Parathyroid adenoma (tissue), 2 donors: ENCODE measurements around the gene CTNND2.
"Not testable (repeated sequence)": the region's sequence is repeated elsewhere in the genome, so short reads cannot be mapped to it uniquely, and the experiment has no call there.

ENCODE experiments used
- H2AFZ ChIP-seq: fragments of 300-600 bp; sonication (generic); one replicate; pipeline ENCODE4 v1.7.0; 2017; ENCODE audit warnings: antibody characterized with exemption, mild to moderate bottlenecking
- H3K27ac ChIP-seq: fragments of 300-600 bp; sonication (generic); one replicate; pipeline ENCODE4 v1.7.0; 2017
- H3K27me3 ChIP-seq: fragments of 300-600 bp; sonication (generic); one replicate; pipeline ENCODE4 v1.7.0; 2017; ENCODE audit warnings: low read length; ENCODE audit not compliant: control insufficient read depth, insufficient read depth
- H3K36me3 ChIP-seq: fragments of 300-600 bp; sonication (generic); one replicate; pipeline ENCODE4 v1.7.0; 2017; ENCODE audit warnings: low read length; ENCODE audit not compliant: control insufficient read depth, insufficient read depth
- H3K4me1 ChIP-seq: fragments of 300-600 bp; sonication (generic); one replicate; pipeline ENCODE4 v1.7.0; 2017; ENCODE audit warnings: control low read depth
- H3K4me2 ChIP-seq: fragments of 300-600 bp; sonication (generic); one replicate; pipeline ENCODE4 v1.7.0; 2017; ENCODE audit warnings: low read length
- H3K4me3 ChIP-seq: fragments of 300-600 bp; sonication (generic); one replicate; pipeline ENCODE4 v1.7.0; 2017; ENCODE audit warnings: low read depth, low read length
- H3K79me2 ChIP-seq: fragments of 300-600 bp; sonication (generic); one replicate; pipeline ENCODE4 v1.7.0; 2017; ENCODE audit warnings: control low read depth
- H3K9ac ChIP-seq: fragments of 300-600 bp; sonication (generic); one replicate; pipeline ENCODE4 v1.7.0; 2017; ENCODE audit warnings: mild to moderate bottlenecking
- H3K9me3 ChIP-seq: fragments of 300-600 bp; sonication (generic); one replicate; pipeline ENCODE4 v1.7.0; 2017; ENCODE audit warnings: low read length; ENCODE audit not compliant: control insufficient read depth
- CTCF ChIP-seq: fragments of 300-600 bp; sonication (generic); IDR thresholded peaks from one replicate; pipeline ENCODE4 v1.7.0; 2017; ENCODE audit warnings: antibody characterized with exemption, mild to moderate bottlenecking
- donor health status: primary hyperparathyroidism.

Gene CTNND2

GRCh38 chr5:11072076-11072475 is 832.2 kb downstream of the CTNND2 start:
- no peaks in the 10 kb centered on the region for H3K27me3 ChIP-seq
- H2AFZ ChIP-seq: no peak overlapping the region
- no peak overlapping the region for H3K9ac ChIP-seq
- H3K9me3 ChIP-seq: no peaks in the 10 kb centered on the region
- H3K79me2 ChIP-seq: no peaks in the 10 kb centered on the region
- TF ChIP-seq CTCF: no peak
- H3K4me1 ChIP-seq: no peaks in the 10 kb centered on the region
- no peak overlapping the region for H3K4me2 ChIP-seq
- no peak overlapping the region for H3K4me3 ChIP-seq
- no peaks in the 10 kb centered on the region for H3K36me3 ChIP-seq
- no peak overlapping the region for H3K27ac ChIP-seq

DNA sequence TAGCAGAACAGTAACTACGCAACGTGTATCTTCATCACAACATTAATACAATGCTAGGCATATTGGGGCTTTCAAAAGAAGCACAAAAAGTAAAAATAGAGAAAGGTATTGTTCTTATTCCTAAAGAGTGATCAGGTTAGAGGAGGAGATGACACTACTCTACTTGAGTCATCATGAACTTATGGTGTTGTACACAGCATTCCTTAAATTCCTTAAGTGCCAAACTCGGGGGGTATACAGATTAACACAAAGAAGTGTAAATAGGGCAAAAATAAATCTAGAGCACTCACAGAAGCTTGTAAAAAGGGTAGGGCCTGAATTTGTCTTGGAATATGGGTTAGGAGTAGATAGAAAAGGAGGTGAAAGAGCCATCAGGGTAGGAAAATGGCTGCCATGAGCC is 835.2 kb downstream of the CTNND2 start:
- Histone ChIP-seq H3K27me3 (no peaks in the 10 kb centered on the region), H2AFZ (no peak overlapping the region), H3K9me3 (no peaks in the 10 kb centered on the region), H3K27ac (no peak overlapping the region), H3K79me2 (no peaks in the 10 kb centered on the region), H3K4me3 (no peak overlapping the region), H3K4me2 (no peak overlapping the region), H3K9ac (no peak overlapping the region), H3K4me1 (no peaks in the 10 kb centered on the region), H3K36me3 (no peaks in the 10 kb centered on the region)
- no peak for TF ChIP-seq CTCF

DNA sequence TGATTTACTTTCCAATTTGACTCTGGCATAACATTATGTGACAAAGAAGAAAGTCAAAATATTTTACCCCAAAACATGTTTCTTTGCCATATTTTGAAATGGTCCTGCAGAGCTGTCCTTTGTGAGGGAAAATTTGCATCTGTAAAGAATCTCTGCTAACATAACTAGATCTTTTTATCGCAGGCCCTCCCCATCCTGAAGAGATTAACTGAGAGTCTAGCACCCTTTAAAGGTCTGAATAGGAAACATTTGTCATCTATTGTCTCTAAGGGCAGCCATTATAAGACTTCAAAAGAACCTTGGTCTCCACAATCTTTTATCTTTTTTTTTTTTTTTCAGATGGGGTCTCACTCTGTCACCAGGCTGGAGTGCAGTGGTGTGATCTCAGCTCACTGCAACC is 838.5 kb downstream of the CTNND2 start:
- H3K9me3 ChIP-seq, H3K79me2 ChIP-seq, H3K4me3 ChIP-seq, H3K9ac ChIP-seq, H3K27ac ChIP-seq, H3K36me3 ChIP-seq, H3K4me1 ChIP-seq, H2AFZ ChIP-seq, H3K27me3 ChIP-seq, H3K4me2 ChIP-seq: not testable (repeated sequence)

GRCh38 chr5:11064763-11065450 is 839.3 kb downstream of the CTNND2 start:
- Histone ChIP-seq H3K4me3 (no peak overlapping the region), H3K4me1 (no peaks in the 10 kb centered on the region), H3K36me3 (no peaks in the 10 kb centered on the region), H2AFZ (no peak overlapping the region), H3K9ac (no peak overlapping the region), H3K27ac (no peak overlapping the region), H3K4me2 (no peak overlapping the region), H3K9me3 (no peaks in the 10 kb centered on the region), H3K79me2 (no peaks in the 10 kb centered on the region), H3K27me3 (no peaks in the 10 kb centered on the region)
- no peak for TF ChIP-seq CTCF

GRCh38 chr5:11062397-11062796 is 841.8 kb downstream of the CTNND2 start:
- no peaks in the 10 kb centered on the region for H3K4me1 ChIP-seq
- H3K36me3 ChIP-seq: no peaks in the 10 kb centered on the region
- no peak overlapping the region for H3K4me2 ChIP-seq
- no peak overlapping the region for H2AFZ ChIP-seq
- no peak overlapping the region for H3K9ac ChIP-seq
- no peak for TF ChIP-seq CTCF
- H3K27ac ChIP-seq: no peak overlapping the region
- no peaks in the 10 kb centered on the region for H3K9me3 ChIP-seq
- no peaks in the 10 kb centered on the region for H3K27me3 ChIP-seq
- no peaks in the 10 kb centered on the region for H3K79me2 ChIP-seq
- no peak overlapping the region for H3K4me3 ChIP-seq
